Measurements from ENCODE around the gene GMPPB.
A peak's percentile ranks its signal among the peaks of the same experiment; 100 is the strongest.

GRCh38 chr3:49671291-49672288, 52.2 kb downstream of the GMPPB start:
- peak in 3 of 4 experiments; percentile 67 to 84 (median 77) for TF ChIP-seq CTCF (IDR thresholded peaks at IDR 0.05)
- no peak for TF ChIP-seq POLR2A (IDR thresholded peaks at IDR 0.05)
- TF ChIP-seq POLR2AphosphoS5 (IDR thresholded peaks at IDR 0.05) = no peak

Measured in gastroesophageal sphincter (tissue), 3 donors.